Stimulated activated effector memory CD8-positive, alpha-beta T cell treated with anti-CD3 and anti-CD28 coated beads, Interleukin-12 subunit alpha, Interleukin-12 subunit beta, amount 100 ng/mL, for 72 hours (primary cell): ENCODE measurements around the gene BLMH.
"Not testable (repeated sequence)": the region's sequence is repeated elsewhere in the genome, so short reads cannot be mapped to it uniquely, and the experiment has no call there.

Experiments
- ATAC-seq: fragments of 150-1000 bp; cut with Tn5 transposase; 2 replicates; pipeline ENCODE4 v1.10.0; 2021
- DNase-seq, 2 donors: peaks; one replicate each; pipeline ENCODE4 v3.0.0; 2021 to 2022; ENCODE audit warnings: low spot score in 2 of 2
- H3K27ac Mint-ChIP-seq: one replicate; pipeline ENCODE4 v1.8.0; 2022; ENCODE audit warnings: mild to moderate bottlenecking, mixed read lengths
- H3K36me3 Mint-ChIP-seq: one replicate; pipeline ENCODE4 v1.8.0; 2022; ENCODE audit warnings: mild to moderate bottlenecking, mixed read lengths
- H3K4me1 Mint-ChIP-seq: one replicate; pipeline ENCODE4 v1.8.0; 2022; ENCODE audit warnings: mixed read lengths
- H3K4me3 Mint-ChIP-seq: one replicate; pipeline ENCODE4 v1.8.0; 2022; ENCODE audit warnings: mild to moderate bottlenecking, mixed read lengths
- H3K9me3 Mint-ChIP-seq: one replicate; pipeline ENCODE4 v1.8.0; 2022; ENCODE audit warnings: mixed read lengths

The BLMH gene

DNA sequence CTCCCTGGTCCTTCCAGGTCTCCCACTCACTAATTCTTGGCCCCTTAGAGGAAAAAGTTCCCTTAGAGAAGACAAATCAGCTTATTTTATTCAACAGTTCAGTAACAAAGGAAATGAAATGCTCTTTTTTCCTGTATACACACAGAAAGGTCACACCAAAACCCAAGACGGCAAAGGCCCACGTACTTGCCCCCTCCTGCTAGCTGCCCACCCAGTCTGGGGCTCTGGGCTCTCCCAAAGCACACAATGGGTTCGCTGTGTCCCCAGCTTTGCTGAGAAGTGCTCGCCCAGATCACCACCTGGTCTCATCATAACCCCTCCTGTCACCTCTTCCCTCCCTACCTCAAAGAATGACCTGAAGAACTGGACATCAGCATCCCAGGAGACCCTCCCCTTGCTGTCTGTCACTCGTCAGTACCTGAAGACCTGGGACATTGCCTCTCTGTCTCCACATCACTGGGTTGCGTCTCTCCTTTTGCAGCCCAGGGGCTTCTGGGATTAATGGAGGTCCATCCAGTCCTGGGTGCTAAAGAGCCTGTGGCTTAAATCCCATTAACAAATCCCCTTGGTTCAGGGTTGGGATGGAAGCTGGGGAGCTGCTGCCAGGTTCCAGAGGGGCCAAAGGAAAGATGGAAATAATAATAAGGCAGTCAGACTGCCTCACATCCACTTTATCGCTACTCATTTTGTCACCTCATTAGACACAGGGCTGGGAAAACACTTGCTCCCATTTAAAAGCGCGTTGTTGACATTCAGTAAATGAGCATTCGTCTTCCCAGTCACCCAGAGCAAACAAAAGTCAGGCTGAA, 59.5 kb downstream of the BLMH start:
- peaks cover 20% of the 10 kb centered on the region for H3K4me1 Mint-ChIP-seq

DNA sequence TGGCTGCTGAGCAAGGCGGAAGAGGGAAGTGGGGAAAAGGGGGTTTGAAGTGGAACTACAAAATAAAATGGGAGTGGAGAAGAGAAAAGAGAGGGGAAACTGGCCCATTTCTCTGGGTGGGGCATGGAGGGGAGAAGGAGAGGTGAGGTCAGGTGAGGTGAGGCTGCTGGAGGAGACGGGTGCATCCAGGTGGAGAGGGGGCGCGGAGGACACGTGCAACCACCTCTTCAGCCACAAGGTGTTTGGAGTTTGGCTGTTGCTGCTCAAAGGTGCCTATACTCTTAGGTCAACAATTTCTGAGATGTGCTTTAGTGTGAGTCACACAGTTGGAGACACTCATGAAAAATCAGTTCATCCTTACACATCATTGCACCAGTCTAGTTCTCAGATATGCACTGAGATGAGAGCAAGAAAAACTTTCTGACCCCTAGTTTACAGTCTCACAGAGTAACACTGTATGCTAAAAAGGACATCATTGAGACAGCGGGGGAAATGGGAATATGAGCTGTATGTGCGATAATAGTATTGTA, 61.1 kb downstream of the BLMH start:
- DNase-seq, result no peak
- H3K27ac Mint-ChIP-seq, result no peak overlapping the region
- no peaks in the 10 kb centered on the region for H3K36me3 Mint-ChIP-seq
- no peak for ATAC-seq
- H3K4me1 Mint-ChIP-seq, result peaks cover 14% of the 10 kb centered on the region
- H3K4me3 Mint-ChIP-seq, result no peak overlapping the region
- no peaks in the 10 kb centered on the region for H3K9me3 Mint-ChIP-seq

More for the DNA sequence above, 59.5 kb downstream of the BLMH start:
- H3K36me3 Mint-ChIP-seq, result no peaks in the 10 kb centered on the region
- DNase-seq, result no peak
- ATAC-seq, result no peak
- H3K4me3 Mint-ChIP-seq, result no peak overlapping the region
- no peak overlapping the region for H3K27ac Mint-ChIP-seq
- H3K9me3 Mint-ChIP-seq, result no peaks in the 10 kb centered on the region

DNA sequence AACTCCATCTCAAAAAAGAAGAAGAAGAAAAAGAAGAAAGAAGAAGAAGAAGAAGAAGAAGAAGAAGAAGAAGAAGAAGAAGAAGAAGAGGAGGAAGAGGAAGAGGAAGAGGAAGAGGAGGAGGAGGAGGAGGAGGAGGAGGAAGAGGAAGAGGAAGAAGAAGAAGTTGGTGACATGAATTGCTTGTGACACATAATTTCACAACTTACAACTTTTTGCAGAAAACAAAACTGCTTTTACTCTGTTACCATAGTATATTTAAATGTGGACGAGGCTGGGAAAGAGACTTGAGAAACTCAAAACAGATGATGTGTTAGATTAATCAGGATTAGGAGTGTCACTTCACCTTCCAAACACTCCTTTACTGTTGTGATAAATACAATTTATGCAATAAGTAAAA, 61.7 kb downstream of the BLMH start:
- ATAC-seq, H3K36me3 Mint-ChIP-seq, H3K9me3 Mint-ChIP-seq, H3K27ac Mint-ChIP-seq, DNase-seq, H3K4me3 Mint-ChIP-seq: not testable (repeated sequence)
- H3K4me1 Mint-ChIP-seq, result peaks cover 12% of the 10 kb centered on the region

DNA sequence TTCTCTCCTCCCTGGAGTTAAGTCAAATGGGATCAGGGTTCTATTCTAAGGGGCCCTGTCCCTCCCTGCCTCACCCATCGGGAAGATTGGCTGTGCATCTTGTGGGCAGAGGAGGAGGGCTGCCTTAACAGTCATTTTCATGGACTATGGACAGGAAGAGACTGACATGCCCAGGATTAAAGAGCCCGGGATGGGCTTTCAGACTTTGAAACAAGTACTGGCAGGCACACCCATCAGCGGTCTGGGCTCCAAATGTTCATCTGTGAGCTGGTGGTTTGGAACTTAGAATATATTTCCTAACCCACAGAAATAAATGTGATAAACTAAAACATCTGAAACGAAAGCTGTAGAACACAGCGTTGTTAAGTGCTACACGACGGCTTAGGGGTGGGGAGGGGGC, 62.7 kb downstream of the BLMH start:
- H3K4me1 Mint-ChIP-seq, result peaks cover 9% of the 10 kb centered on the region
- no peak for ATAC-seq

DNA sequence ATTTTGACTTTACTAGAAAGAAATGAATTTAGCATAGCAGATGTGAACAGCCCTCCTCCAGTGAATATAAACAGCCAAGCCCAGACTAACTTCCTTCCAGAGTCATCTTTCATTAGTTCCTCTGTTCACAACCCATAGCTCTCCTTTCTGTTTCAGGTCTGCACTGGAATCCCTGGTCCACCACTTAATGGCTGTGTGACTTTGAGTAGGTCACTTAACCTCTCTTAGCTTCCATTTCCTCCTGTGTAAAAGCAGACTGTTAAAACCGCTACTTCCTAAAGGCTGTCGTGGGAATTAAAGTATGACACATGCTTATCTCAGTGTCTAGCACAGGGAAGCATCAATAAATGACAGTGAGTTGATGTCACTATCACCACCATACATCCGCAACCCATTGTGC, 63.7 kb downstream of the BLMH start:
- H3K27ac Mint-ChIP-seq, result no peak overlapping the region
- peaks cover 9% of the 10 kb centered on the region for H3K4me1 Mint-ChIP-seq
- DNase-seq, result no peak
- ATAC-seq, result no peak
- no peaks in the 10 kb centered on the region for H3K9me3 Mint-ChIP-seq
- H3K36me3 Mint-ChIP-seq, result no peaks in the 10 kb centered on the region
- H3K4me3 Mint-ChIP-seq, result no peak overlapping the region

More for the DNA sequence above, 62.7 kb downstream of the BLMH start:
- Mint-ChIP-seq H3K4me3 (no peak overlapping the region), H3K27ac (no peak overlapping the region), H3K36me3 (no peaks in the 10 kb centered on the region), H3K9me3 (no peaks in the 10 kb centered on the region)
- DNase-seq, result no peak

DNA sequence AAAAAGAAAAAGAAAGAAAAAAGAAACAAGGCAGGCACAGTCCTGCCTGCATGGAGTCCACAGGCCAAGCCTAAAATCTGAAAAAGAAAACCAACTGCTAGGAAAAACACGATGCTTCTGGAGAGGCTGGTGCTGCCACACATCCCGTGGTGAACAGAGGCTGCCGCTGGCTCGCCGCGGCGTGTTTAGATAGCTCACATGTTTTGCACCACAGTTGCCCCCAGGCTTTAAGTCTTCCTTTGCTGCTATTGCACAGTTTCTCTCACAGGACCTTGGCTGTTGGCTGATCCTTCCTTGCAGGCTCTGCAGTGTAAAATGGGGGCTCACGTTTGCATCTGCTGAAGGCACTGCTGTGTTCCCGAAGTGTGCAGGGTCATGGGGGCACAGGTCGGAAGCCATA, 64.9 kb downstream of the BLMH start:
- ATAC-seq (no peak), DNase-seq (no peak)
- no peaks in the 10 kb centered on the region for H3K36me3 Mint-ChIP-seq
- H3K4me3 Mint-ChIP-seq, result no peak overlapping the region
- H3K27ac Mint-ChIP-seq, result no peak overlapping the region
- no peaks in the 10 kb centered on the region for H3K9me3 Mint-ChIP-seq
- peaks cover 9% of the 10 kb centered on the region for H3K4me1 Mint-ChIP-seq

DNA sequence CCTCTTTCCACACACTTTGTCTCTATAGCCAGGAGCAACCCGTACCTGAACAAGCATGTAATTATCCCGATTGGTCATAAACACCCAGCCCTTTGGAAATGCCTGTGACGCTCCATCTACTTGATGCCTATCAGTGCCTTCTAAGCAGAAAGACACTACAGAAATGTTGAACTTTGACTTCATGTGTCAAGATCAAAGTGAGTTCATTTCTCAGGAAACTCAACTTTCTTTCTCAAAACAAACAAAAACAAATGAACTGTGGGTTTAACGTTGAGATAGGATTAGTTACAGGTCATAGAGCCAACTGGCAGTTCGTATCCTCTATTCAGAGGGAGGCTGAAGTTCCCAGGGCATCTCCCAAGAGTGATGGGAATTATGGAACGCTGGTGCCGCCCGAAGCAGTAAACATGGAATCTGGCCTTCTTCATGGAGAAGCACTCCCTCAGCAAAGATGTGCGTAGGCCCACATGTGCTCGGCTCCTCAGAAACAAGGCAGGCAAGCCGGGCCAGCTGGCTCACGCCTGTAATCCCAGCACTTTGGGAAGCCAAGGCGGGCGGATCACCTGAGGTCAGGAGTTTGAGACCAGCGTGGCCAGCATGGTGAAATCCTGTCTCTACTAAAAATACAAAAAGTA, 65.7 kb downstream of the BLMH start:
- Mint-ChIP-seq H3K27ac (no peak overlapping the region), H3K4me3 (no peak overlapping the region), H3K9me3 (no peaks in the 10 kb centered on the region), H3K4me1 (peaks cover 9% of the 10 kb centered on the region), H3K36me3 (no peaks in the 10 kb centered on the region)
- DNase-seq (no peak), ATAC-seq (no peak)

DNA sequence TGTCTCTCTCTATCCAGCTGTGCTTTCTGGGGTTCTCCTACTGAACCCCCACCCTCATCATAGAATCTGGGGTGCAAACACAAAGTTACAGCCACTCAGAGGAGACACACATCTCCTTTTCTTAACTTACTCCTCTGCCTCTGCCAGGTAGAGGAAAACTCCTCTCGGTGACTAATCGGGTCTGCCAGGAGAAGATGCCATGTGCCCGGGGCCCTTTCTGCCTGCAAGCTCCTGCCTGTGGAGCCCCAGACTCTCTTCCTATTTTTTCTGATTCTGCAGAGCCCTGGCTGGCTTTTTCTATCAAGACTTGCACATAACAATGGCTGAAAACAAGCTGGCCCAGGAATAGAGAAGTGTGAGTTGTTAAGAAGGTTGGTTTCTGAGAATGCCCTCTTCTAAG, 66.6 kb downstream of the BLMH start:
- DNase-seq (no peak), ATAC-seq (no peak)
- H3K4me3 Mint-ChIP-seq, result no peak overlapping the region
- H3K27ac Mint-ChIP-seq, result no peak overlapping the region
- H3K36me3 Mint-ChIP-seq, result no peaks in the 10 kb centered on the region
- peaks cover 6% of the 10 kb centered on the region for H3K4me1 Mint-ChIP-seq
- H3K9me3 Mint-ChIP-seq, result no peaks in the 10 kb centered on the region

DNA sequence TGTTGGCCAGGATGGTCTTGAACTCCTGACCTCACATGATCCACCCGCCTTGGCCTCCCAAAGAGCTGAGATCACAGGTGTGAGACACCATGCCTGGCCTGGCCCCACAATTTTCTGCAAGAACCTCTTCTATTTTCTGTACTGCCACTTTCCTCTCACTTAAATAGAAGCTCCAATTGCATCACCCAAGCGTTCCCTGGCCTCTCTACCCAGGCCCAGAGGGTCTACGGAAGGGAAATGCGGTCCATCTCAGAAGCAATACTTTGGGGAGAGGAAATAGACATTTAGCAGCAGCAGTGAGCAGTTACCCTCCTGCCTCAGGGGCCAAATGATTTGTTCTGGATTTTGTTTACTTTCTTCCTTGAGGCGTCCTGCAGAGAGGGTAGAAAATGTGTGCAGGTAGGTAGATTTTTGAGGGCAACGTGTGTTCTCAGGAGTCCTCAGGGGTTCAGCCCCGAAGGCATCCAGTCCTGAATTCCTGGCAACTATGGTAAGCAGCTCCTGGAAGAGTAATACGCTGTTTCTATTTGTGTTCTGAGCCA, 67.3 kb downstream of the BLMH start:
- H3K4me1 Mint-ChIP-seq, result no peaks in the 10 kb centered on the region
- no peak overlapping the region for H3K4me3 Mint-ChIP-seq
- DNase-seq (no peak), ATAC-seq (no peak)
- no peaks in the 10 kb centered on the region for H3K36me3 Mint-ChIP-seq
- no peak overlapping the region for H3K27ac Mint-ChIP-seq
- no peaks in the 10 kb centered on the region for H3K9me3 Mint-ChIP-seq

DNA sequence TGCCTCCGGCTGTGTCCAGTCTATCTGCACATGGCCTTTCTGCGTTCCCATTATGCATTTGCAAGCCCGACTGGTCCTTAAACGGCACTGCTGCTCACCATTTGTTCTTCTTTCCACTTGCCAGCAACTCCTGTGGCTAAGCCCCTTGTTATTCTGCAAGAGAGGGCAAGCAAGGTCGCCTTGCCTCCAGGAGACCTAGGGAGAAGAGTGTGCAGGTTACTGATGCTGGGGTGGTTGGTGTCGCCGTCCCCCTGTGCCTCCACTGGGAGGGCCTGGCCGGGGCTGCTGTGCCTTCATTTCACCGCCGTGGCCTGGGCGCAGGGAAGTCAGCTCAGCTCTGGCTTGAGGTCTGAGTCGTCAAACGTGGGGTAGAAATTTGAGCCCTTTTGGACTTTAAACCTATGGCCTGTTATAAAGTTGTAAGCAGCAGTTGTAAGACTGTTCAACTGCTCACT, 69.0 kb downstream of the BLMH start:
- H3K4me3 Mint-ChIP-seq, result no peak overlapping the region
- ATAC-seq (no peak), DNase-seq (no peak)
- no peaks in the 10 kb centered on the region for H3K36me3 Mint-ChIP-seq
- no peaks in the 10 kb centered on the region for H3K4me1 Mint-ChIP-seq
- H3K9me3 Mint-ChIP-seq, result no peaks in the 10 kb centered on the region
- H3K27ac Mint-ChIP-seq, result no peak overlapping the region

DNA sequence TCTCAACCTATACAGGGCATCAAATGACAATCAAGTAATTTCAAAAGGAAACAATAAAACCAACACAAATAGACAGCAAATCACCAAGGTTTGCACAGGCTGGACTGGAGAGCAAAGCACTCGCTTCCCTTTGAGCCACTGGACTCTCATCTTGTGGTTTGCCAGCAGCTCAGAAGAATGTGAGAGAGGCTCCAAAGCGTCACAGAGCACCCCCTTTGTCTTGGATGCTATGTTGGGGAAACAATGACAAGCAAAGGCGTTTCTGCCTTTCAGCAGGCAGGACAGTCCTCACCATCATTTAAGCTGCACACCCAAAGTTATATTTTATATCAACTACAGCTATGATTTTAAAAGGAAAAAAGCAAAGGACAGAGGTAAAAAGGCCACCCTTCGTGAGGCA, 69.5 kb downstream of the BLMH start:
- no peaks in the 10 kb centered on the region for H3K9me3 Mint-ChIP-seq
- no peaks in the 10 kb centered on the region for H3K36me3 Mint-ChIP-seq
- no peak for DNase-seq
- no peaks in the 10 kb centered on the region for H3K4me1 Mint-ChIP-seq
- no peak overlapping the region for H3K27ac Mint-ChIP-seq
- ATAC-seq, result no peak
- H3K4me3 Mint-ChIP-seq, result no peak overlapping the region

DNA sequence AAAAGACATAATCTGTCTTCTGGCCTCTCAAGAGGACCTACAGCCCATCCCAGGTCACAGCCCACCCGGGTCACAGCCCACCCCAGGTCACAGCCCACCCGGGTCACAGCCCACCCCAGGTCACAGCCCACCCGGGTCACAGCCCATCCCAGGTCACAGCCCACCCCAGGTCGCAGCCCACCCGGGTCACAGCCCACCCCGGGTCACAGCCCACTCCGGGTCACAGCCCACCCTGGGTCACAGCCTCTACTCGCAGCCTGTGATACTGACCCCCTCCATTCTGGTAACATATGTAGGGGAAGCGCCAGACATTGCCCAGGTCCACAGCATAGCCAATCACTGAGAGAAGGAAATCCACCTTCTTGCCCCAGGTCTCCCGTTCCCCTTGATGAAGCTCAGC, 70.4 kb downstream of the BLMH start:
- DNase-seq, result no peak
- ATAC-seq, result no peak
- no peak overlapping the region for H3K4me3 Mint-ChIP-seq

DNA sequence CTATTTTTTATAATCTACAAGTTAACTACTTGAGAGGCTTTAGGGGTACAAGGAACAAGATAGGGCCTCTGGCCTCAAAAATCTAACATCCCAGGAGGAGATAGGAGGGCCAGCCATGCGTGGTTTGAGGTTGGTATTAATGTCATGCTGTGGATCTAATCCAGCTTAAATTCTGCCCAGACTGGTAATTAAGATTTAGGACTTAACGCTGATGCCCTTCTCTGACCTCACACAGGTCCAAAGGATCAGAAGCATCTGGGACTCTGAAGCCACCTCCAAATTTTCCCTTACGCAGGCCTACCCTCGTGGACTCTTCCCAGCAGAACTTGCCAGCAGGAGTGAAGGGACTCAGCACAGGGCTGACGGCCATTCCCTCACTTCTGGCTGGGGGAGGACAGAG, 71.3 kb downstream of the BLMH start:
- Mint-ChIP-seq H3K4me1 (no peaks in the 10 kb centered on the region), H3K4me3 (no peak overlapping the region), H3K9me3 (no peaks in the 10 kb centered on the region), H3K27ac (no peak overlapping the region), H3K36me3 (no peaks in the 10 kb centered on the region)
- DNase-seq (no peak), ATAC-seq (no peak)

More for the DNA sequence above, 70.4 kb downstream of the BLMH start:
- H3K9me3 Mint-ChIP-seq, result no peaks in the 10 kb centered on the region
- H3K36me3 Mint-ChIP-seq, result no peaks in the 10 kb centered on the region
- no peaks in the 10 kb centered on the region for H3K4me1 Mint-ChIP-seq
- no peak overlapping the region for H3K27ac Mint-ChIP-seq

DNA sequence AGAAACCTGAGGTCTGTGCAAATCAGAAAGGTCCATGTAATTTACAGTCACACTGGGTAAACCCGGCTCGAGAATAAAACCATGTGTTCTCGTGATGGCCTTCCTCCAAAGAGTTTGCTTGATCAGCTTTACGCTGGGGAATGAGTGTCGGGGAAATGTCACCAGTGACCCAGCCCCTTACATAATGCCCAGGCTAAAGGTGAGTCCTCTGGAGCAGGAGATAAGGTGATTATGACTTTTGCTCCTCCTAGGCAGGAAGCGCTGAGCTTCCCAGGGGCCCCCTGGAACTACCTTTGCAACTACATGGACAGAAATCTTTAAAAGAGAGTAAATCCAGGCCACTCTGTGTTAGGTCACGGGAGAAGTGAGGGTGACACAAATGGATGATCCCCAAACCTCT, 71.9 kb downstream of the BLMH start:
- H3K27ac Mint-ChIP-seq, result no peak overlapping the region
- H3K4me1 Mint-ChIP-seq, result no peaks in the 10 kb centered on the region
- no peak for ATAC-seq
- H3K9me3 Mint-ChIP-seq, result no peaks in the 10 kb centered on the region
- no peak overlapping the region for H3K4me3 Mint-ChIP-seq
- DNase-seq, result no peak
- no peaks in the 10 kb centered on the region for H3K36me3 Mint-ChIP-seq

DNA sequence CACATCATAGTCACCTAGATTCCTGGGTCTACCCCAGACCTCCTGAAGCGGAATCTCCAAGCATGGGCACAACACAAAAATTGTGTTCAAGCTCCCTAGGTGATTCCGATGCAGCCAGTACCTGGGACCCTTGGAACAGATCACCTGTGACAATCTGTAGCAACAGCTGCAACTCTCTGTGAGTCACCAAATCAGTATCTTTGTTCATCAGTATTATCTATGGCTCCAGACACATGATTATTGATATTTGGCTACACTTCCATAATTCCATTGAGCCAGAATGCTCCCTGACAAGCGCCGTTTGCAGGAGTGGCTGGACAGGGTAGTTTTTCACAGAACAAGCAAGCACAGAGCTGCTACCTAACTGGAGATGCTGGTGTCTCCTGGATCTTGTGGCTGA, 72.4 kb downstream of the BLMH start:
- Mint-ChIP-seq H3K27ac (no peak overlapping the region), H3K36me3 (no peaks in the 10 kb centered on the region), H3K4me3 (no peak overlapping the region), H3K4me1 (no peaks in the 10 kb centered on the region), H3K9me3 (no peaks in the 10 kb centered on the region)
- ATAC-seq, result no peak
- DNase-seq, result no peak

DNA sequence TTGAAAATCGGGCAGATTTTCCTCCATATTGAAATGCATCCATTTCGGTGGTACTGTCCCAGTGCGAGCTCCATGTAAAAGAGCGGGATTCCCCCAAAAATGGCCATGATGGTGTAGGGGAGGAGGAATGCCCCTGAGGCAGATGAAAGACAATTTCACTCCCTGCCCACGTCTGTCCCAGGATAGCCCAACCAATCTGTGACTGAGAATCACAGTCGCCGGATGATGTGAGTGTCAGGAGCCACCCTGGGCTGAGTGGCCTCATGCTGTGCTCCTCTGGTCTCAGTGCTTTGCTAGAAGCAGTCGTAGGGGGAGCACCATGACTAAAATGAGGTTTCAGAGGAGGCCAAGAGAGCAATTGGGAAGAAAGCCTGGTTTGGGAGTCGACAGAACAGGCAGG, 72.9 kb downstream of the BLMH start:
- Mint-ChIP-seq H3K9me3 (no peaks in the 10 kb centered on the region), H3K4me3 (no peak overlapping the region), H3K36me3 (no peaks in the 10 kb centered on the region), H3K4me1 (no peaks in the 10 kb centered on the region), H3K27ac (no peak overlapping the region)
- peak; percentile 57 for ATAC-seq
- no peak for DNase-seq
